ENCODE measurements around the gene GPC6.
"Not testable (repeated sequence)": the region's sequence is repeated elsewhere in the genome, so short reads cannot be mapped to it uniquely, and the experiment has no call there.

The GPC6 gene

GRCh38 chr13:93425411-93425810 is 198.8 kb downstream of the GPC6 start:
- DNase-seq (ENCODE audit: low read depth in 2 of 2) = no peak

- no peak for DNase-seq (ENCODE audit: low read depth in 2 of 2)
These were observed 203.8 kb downstream of the GPC6 start for GRCh38 chr13:93430381-93430780.

- DNase-seq (ENCODE audit: low read depth in 2 of 2) = no peak
These were observed 209.0 kb downstream of the GPC6 start for GRCh38 chr13:93435651-93436050.

- DNase-seq (ENCODE audit: low read depth in 2 of 2) = no peak
These were observed 210.5 kb downstream of the GPC6 start for GRCh38 chr13:93437081-93437480.

GRCh38 chr13:93446238-93446637 is 219.6 kb downstream of the GPC6 start:
- DNase-seq (ENCODE audit: low read depth in 2 of 2) = no peak

GRCh38 chr13:93450191-93450621 is 223.6 kb downstream of the GPC6 start:
- DNase-seq (ENCODE audit: low read depth in 2 of 2) = peak; percentile 20 to 33

- DNase-seq (ENCODE audit: low read depth in 2 of 2) = no peak
These were observed 224.2 kb downstream of the GPC6 start for GRCh38 chr13:93450761-93451160.

- DNase-seq (ENCODE audit: low read depth in 2 of 2) = not testable (repeated sequence)
These were observed 228.1 kb downstream of the GPC6 start for GRCh38 chr13:93454676-93455235.

- no peak for DNase-seq (ENCODE audit: low read depth in 2 of 2)
These were observed 229.3 kb downstream of the GPC6 start for GRCh38 chr13:93455861-93456260.

GRCh38 chr13:93460005-93460404 is 233.4 kb downstream of the GPC6 start:
- DNase-seq (ENCODE audit: low read depth in 2 of 2) = no peak

GRCh38 chr13:93462151-93462550 is 235.5 kb downstream of the GPC6 start:
- no peak for DNase-seq (ENCODE audit: low read depth in 2 of 2)

- no peak for DNase-seq (ENCODE audit: low read depth in 2 of 2)
These were observed 240.0 kb downstream of the GPC6 start for GRCh38 chr13:93466502-93467036.

- DNase-seq (ENCODE audit: low read depth in 2 of 2) = peak in 1 of 2 experiments; percentile 17
These were observed 240.6 kb downstream of the GPC6 start for GRCh38 chr13:93467175-93467574.

- DNase-seq (ENCODE audit: low read depth in 2 of 2) = no peak
These were observed 241.8 kb downstream of the GPC6 start for GRCh38 chr13:93468433-93468832.

- DNase-seq (ENCODE audit: low read depth in 2 of 2) = no peak
These were observed 245.7 kb downstream of the GPC6 start for GRCh38 chr13:93472296-93472695.

GRCh38 chr13:93472814-93473296 is 246.2 kb downstream of the GPC6 start:
- DNase-seq (ENCODE audit: low read depth in 2 of 2) = no peak

- DNase-seq (ENCODE audit: low read depth in 2 of 2) = no peak
These were observed 247.0 kb downstream of the GPC6 start for GRCh38 chr13:93473441-93474270.

GRCh38 chr13:93476175-93476574 is 249.6 kb downstream of the GPC6 start:
- DNase-seq (ENCODE audit: low read depth in 2 of 2) = peak; percentile 21 to 28

GRCh38 chr13:93477238-93477637 is 250.6 kb downstream of the GPC6 start:
- DNase-seq (ENCODE audit: low read depth in 2 of 2) = no peak

GRCh38 chr13:93480553-93481106 is 254.0 kb downstream of the GPC6 start:
- DNase-seq (ENCODE audit: low read depth in 2 of 2) = no peak

- DNase-seq (ENCODE audit: low read depth in 2 of 2) = not testable (repeated sequence)
These were observed 269.5 kb downstream of the GPC6 start for GRCh38 chr13:93496117-93496516.

GRCh38 chr13:93496985-93497673 is 270.5 kb downstream of the GPC6 start:
- no peak for DNase-seq (ENCODE audit: low read depth in 2 of 2)
